Astrocyte (in vitro differentiated cells and primary cell): ENCODE results near the gene SERPINB6. TPM values are rescaled to one million over a fixed set of nuclear protein-coding genes. Genes with fewer than 3 reads are reported as not detected.
"Not testable (repeated sequence)": the region's sequence is repeated elsewhere in the genome, so short reads cannot be mapped to it uniquely, and the experiment has no call there.

Source experiments
- DNase-seq: peaks from one replicate; pipeline ENCODE4 v3.0.0-alpha.2; 2010; ENCODE audit warnings: low read depth
- FAIRE-seq: peaks from 2 replicates; lab custom pipeline; 2011; peaks lifted over from hg19 to GRCh38; lab: Jason Lieb, UNC
- H2AFZ ChIP-seq: 2 replicates; pipeline ENCODE4 v1.6.0; 2012; ENCODE audit warnings: low read depth, low read length, inconsistent platforms
- H3K27ac ChIP-seq: 2 replicates; pipeline ENCODE4 v1.5.1; 2011; ENCODE audit warnings: low read depth, low read length, inconsistent platforms
- H3K27me3 ChIP-seq: 2 replicates; pipeline ENCODE4 v1.6.0; 2011; ENCODE audit warnings: low read length, inconsistent platforms; ENCODE audit not compliant: insufficient read depth
- H3K36me3 ChIP-seq: 2 replicates; pipeline ENCODE4 v1.5.1; 2011; ENCODE audit warnings: low read length, inconsistent platforms; ENCODE audit not compliant: insufficient read depth
- H3K4me1 ChIP-seq: 2 replicates; pipeline ENCODE4 v1.5.1; 2011; ENCODE audit warnings: low read length, inconsistent platforms; ENCODE audit not compliant: insufficient read depth
- H3K4me2 ChIP-seq: 2 replicates; pipeline ENCODE4 v1.6.0; 2012; ENCODE audit warnings: low read length, inconsistent platforms
- H3K4me3 ChIP-seq: 2 replicates; pipeline ENCODE4 v1.5.1; 2011; ENCODE audit warnings: low read depth, mild to moderate bottlenecking, low read length, inconsistent platforms; ENCODE audit not compliant: insufficient read depth
- H3K79me2 ChIP-seq: 2 replicates; pipeline ENCODE4 v1.6.0; 2012; ENCODE audit warnings: mild to moderate bottlenecking, low read length, inconsistent platforms; ENCODE audit not compliant: insufficient read depth
- H3K9ac ChIP-seq: 2 replicates; pipeline ENCODE4 v1.6.0; 2012; ENCODE audit warnings: mild to moderate bottlenecking, low read length, inconsistent platforms
- H3K9me3 ChIP-seq: 2 replicates; pipeline ENCODE4 v1.5.1; 2012; ENCODE audit warnings: low read depth, mild to moderate bottlenecking, low read length, inconsistent platforms; ENCODE audit not compliant: insufficient read depth
- H4K20me1 ChIP-seq: 2 replicates; pipeline ENCODE4 v1.6.0; 2012; ENCODE audit warnings: low read length, inconsistent platforms; ENCODE audit not compliant: insufficient read depth
- H3K27ac Mint-ChIP-seq: one replicate; pipeline ENCODE4 v1.8.0; 2021; ENCODE audit warnings: mild to moderate bottlenecking, mixed read lengths; ENCODE audit not compliant: unreplicated experiment
- H3K27me3 Mint-ChIP-seq: one replicate; pipeline ENCODE4 v1.8.0; 2021; ENCODE audit warnings: low read depth, mixed read lengths; ENCODE audit not compliant: unreplicated experiment
- H3K36me3 Mint-ChIP-seq: one replicate; pipeline ENCODE4 v1.8.0; 2021; ENCODE audit warnings: low read depth, mixed read lengths; ENCODE audit not compliant: unreplicated experiment
- H3K4me1 Mint-ChIP-seq: one replicate; pipeline ENCODE4 v1.8.0; 2021; ENCODE audit warnings: low read depth, mixed read lengths; ENCODE audit not compliant: unreplicated experiment
- H3K4me3 Mint-ChIP-seq: one replicate; pipeline ENCODE4 v1.8.0; 2021; ENCODE audit warnings: mild to moderate bottlenecking, moderate library complexity, mixed read lengths; ENCODE audit not compliant: unreplicated experiment
- H3K9me3 Mint-ChIP-seq: one replicate; pipeline ENCODE4 v1.8.0; 2021; ENCODE audit warnings: mild to moderate bottlenecking, mixed read lengths; ENCODE audit not compliant: unreplicated experiment
- CTCF ChIP-seq: IDR thresholded peaks from 2 replicates; pipeline ENCODE4 v1.5.1; 2011; ENCODE audit warnings: low read depth, mild to moderate bottlenecking, inconsistent platforms, low read length, moderate library complexity; ENCODE audit not compliant: insufficient read depth
- EZH2 ChIP-seq: IDR thresholded peaks from 2 replicates; pipeline ENCODE4 v1.6.1; 2012; ENCODE audit warnings: mild to moderate bottlenecking, low read length, inconsistent platforms; ENCODE audit not compliant: insufficient read depth
- total RNA-seq: library from RNA; stranded (reverse); gene quantifications from 2 replicates; pipeline ENCODE4 v1.2.1, GENCODE V29; 2021

The SERPINB6 gene
- total RNA-seq, 1 donor from 2014 or later, result 68.4 TPM

GRCh38 chr6:3009930-3010329 lies 38.6 kb upstream of the SERPINB6 start:
- Histone ChIP-seq H4K20me1 (no peaks in the 10 kb centered on the region), H3K9ac (no peak overlapping the region), H3K9me3 (peaks cover 5% of the 10 kb centered on the region), H3K79me2 (no peaks in the 10 kb centered on the region), H2AFZ (no peak overlapping the region), H3K4me3 (no peak overlapping the region), H3K4me2 (no peak overlapping the region), H3K27ac (no peak overlapping the region), H3K27me3 (no peaks in the 10 kb centered on the region), H3K4me1 (peaks cover 8% of the 10 kb centered on the region), H3K36me3 (peaks cover 17% of the 10 kb centered on the region)
- Mint-ChIP-seq H3K27me3 (no peaks in the 10 kb centered on the region), H3K9me3 (peaks cover 22% of the 10 kb centered on the region), H3K36me3 (peaks cover 45% of the 10 kb centered on the region), H3K4me1 (peaks cover 5% of the 10 kb centered on the region), H3K4me3 (no peak overlapping the region), H3K27ac (peak overlapping the region; percentile 5)
- FAIRE-seq (no peak), DNase-seq (peak; percentile 19)
- TF ChIP-seq CTCF, result no peak
- TF ChIP-seq EZH2, result no peak

- H3K27me3 ChIP-seq, H3K9ac ChIP-seq, H2AFZ ChIP-seq, H3K4me3 ChIP-seq, DNase-seq, H3K27ac ChIP-seq, H3K4me3 Mint-ChIP-seq, H3K4me1 Mint-ChIP-seq, H4K20me1 ChIP-seq, FAIRE-seq, H3K9me3 ChIP-seq, H3K27me3 Mint-ChIP-seq, H3K79me2 ChIP-seq, H3K27ac Mint-ChIP-seq, H3K4me1 ChIP-seq, H3K4me2 ChIP-seq: not testable (repeated sequence)
- Mint-ChIP-seq H3K36me3 (peaks cover 41% of the 10 kb centered on the region), H3K9me3 (peaks cover 24% of the 10 kb centered on the region)
- peaks cover 17% of the 10 kb centered on the region for H3K36me3 ChIP-seq
These were observed 37.4 kb upstream of the SERPINB6 start for GRCh38 chr6:3008712-3009265.

- H3K4me1 Mint-ChIP-seq, result no peaks in the 10 kb centered on the region
- FAIRE-seq, result no peak
These were observed 36.2 kb upstream of the SERPINB6 start for GRCh38 chr6:3007571-3007970.

More at GRCh38 chr6:3007571-3007970, 36.2 kb upstream of the SERPINB6 start:
- peaks cover 5% of the 10 kb centered on the region for H3K9me3 ChIP-seq
- no peaks in the 10 kb centered on the region for H3K79me2 ChIP-seq
- DNase-seq, result no peak
- no peak overlapping the region for H3K4me2 ChIP-seq
- no peaks in the 10 kb centered on the region for H3K27me3 ChIP-seq
- Mint-ChIP-seq H3K27ac (no peak overlapping the region), H3K9me3 (peaks cover 18% of the 10 kb centered on the region), H3K36me3 (peaks cover 36% of the 10 kb centered on the region), H3K4me3 (no peak overlapping the region), H3K27me3 (no peaks in the 10 kb centered on the region)
- H3K9ac ChIP-seq, result no peak overlapping the region
- no peak overlapping the region for H2AFZ ChIP-seq
- H4K20me1 ChIP-seq, result no peaks in the 10 kb centered on the region
- H3K4me3 ChIP-seq, result no peak overlapping the region
- TF ChIP-seq CTCF (no peak), EZH2 (no peak)
- H3K27ac ChIP-seq, result no peak overlapping the region
- peaks cover 4% of the 10 kb centered on the region for H3K4me1 ChIP-seq
- H3K36me3 ChIP-seq, result peaks cover 17% of the 10 kb centered on the region
